Activated T-cell treated with anti-CD3 and anti-CD28 coated beads for 48 hours (primary cell): ENCODE results near the gene MGRN1.
"Not testable (repeated sequence)": the region's sequence is repeated elsewhere in the genome, so short reads cannot be mapped to it uniquely, and the experiment has no call there.

Experiments used
- DNase-seq: peaks from one replicate; pipeline ENCODE4 v3.0.0-alpha.2; 2020; ENCODE audit warnings: low read depth

The MGRN1 gene

DNA sequence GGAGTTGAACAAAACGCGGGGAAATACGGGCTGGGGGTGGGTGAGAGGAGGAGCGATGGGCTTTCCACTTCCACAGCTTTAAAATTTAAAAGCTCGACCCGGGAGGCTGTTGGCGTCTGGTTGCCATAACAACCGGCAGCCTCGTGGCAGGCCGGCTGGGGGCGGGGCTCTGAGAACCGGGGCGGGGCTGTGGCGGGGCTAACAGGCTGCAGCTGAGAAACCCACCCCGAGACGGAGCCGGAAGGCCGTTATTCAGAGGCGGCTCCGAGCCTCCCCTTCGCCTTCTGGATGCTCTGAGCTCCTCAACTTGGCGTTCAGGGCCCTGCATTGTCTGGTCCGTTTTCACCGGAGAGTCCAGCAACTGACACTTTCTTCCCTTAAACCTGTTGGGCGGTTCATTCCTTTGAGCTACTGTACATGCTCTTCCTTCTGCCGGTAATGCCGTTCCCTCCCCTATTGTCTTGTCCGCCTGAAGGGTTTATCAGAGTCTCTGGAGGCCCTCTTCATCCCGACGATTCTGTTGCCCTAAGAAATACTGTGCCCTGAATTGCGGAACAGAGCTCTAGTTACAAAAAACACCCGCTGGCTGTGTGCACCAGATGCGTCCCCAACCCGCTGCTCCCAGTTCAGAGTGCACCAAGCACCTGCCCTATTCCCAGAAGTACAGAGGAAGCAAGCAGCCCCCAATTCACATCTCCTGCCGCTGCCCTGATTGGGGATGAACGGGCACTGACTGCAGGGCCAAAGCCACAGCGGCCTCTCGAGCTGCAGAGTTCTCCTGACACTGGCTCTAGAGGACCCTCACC is 110.3 kb downstream of the MGRN1 start:
- peak; percentile 91 for DNase-seq

DNA sequence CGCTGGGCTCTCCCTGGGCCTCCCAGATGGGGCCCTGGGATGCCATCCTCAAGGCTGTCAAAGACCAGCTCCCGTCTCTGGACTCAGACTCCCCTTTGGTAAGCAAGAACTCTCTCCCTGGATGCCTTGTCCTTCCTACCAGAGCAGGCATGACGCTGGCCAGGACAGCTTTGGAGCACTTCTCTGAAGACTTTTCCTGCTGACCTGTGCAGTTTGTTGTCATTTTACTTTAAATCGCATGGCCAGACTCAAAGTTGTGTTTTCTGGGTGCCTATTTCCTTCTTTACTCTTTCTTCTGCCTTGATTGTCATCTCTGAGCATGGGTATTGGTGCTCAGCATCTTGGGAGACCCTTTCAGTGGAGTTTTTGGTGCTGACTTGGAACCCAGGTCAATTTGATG is 111.9 kb downstream of the MGRN1 start:
- DNase-seq, result no peak

DNA sequence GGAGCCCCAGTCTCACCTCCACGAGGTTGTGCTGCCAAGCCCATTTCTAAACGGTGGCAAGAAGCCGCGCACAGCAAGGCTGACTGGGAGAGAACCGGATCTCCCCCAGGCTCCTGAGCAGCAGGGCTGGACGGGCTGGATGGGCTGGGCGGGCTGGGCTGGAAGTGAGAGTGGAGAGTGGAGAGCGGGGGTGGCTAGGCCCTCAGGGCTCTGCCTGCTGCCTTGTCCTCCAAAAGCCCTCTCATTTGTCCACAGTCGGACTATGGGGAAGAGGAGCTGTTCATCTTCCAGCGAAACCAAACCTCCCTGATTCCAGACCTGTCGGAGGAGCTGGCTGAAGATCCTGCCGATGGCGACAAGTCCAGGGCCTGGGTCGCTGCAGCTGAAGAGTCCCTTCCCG is 112.9 kb downstream of the MGRN1 start:
- DNase-seq, result no peak

DNA sequence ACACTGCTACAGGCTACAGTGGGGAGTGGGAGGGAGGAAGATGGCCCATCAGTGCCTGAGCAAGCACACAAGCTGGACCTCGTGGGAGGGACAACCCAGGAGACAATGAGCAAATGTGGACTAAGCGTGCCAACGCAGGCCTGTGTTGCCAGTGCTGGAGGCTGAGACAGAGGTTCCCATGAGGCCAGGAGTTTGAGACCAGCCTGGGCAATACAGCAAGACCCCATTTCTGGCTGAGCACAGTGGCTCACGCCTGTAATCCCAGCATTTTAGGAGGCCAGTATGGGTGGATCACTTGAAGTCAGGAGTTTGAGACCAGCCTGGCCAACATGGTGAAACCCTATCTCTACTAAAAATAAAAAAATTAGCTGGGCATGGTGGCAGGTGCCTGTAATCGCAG is 113.7 kb downstream of the MGRN1 start:
- not testable (repeated sequence) for DNase-seq
